ENCODE results near the gene CLDN24. TPM values are rescaled to one million over a fixed set of nuclear protein-coding genes. Genes with fewer than 3 reads are reported as not detected.

The CLDN24 gene
- total and polyA plus RNA-seq, 2 donors, result not detected

DNA sequence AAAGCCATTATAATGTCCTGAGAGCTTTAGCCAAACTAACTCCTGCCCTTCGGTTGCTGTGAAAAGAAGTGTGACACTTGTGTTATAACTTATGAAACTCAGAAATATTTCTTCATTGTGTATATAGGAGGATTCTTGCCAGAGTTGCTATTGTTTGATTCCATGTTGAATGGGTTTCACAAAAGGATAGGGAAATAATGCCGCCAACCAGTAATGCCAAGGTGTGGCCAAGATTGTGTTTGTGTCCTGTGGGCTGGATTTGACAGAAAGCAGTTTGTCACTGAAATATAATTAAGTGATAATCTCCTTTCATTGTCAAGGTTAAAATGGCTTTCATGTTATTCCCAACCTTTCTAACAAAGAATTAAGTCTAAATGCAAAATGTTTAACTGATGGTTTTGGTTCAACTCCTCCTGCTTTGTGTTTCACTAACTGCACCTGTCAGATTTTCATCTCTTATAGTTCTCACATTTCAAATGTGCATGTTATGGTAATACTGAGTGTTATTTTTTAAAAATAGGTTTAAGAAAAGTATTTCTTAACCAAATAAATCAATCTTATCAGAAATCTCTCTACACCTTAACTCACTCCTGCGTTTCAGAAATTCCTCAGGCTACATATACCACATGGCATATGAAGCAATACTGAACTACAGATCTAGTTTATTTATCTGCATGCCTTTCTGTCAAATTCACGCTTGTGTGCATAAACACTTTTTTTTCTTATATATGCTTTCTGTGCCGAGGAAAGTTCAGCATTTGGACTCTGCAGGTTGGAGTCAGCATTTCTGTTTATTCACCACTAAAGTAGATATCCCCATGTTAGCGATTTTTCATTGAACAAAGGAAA lies 1.8 kb downstream of the CLDN24 start, which contains the start of gene CLDN22:
TSS of gene CLDN22 (minus strand) at position 66 of the 849 bp plus-strand sequence. CDS start at position 8, 58 bp downstream.
- H3K9me3 ChIP-seq (ENCODE audit: control insufficient read depth in 2 of 2, insufficient read depth in 1 of 2, low read length in 1 of 2), result no peaks in the 10 kb centered on the region
- H3K27ac ChIP-seq (ENCODE audit: low read depth in 1 of 2, low read length in 1 of 2), result no peak within 1 kb of the TSS
- 93% methylated on average over 6 of the region's 6 CpGs for WGBS
- DNase-seq (ENCODE audit: low read depth in 6 of 9, low spot score in 9 of 9), result no peak
- no peaks in the 10 kb centered on the region for H3K36me3 ChIP-seq (ENCODE audit: control insufficient read depth in 2 of 2, insufficient read depth in 2 of 2, low read length in 1 of 2)
- no peaks in the 10 kb centered on the region for H3K4me1 ChIP-seq (ENCODE audit: control insufficient read depth in 2 of 2, insufficient read depth in 2 of 2, low read length in 2 of 2)
- no peaks in the 10 kb centered on the region for H3K27me3 ChIP-seq (ENCODE audit: control insufficient read depth in 2 of 2, insufficient read depth in 1 of 2, low read length in 1 of 2)
- H3K4me3 ChIP-seq (ENCODE audit: low read length in 2 of 2), result no peak within 1 kb of the TSS

DNA sequence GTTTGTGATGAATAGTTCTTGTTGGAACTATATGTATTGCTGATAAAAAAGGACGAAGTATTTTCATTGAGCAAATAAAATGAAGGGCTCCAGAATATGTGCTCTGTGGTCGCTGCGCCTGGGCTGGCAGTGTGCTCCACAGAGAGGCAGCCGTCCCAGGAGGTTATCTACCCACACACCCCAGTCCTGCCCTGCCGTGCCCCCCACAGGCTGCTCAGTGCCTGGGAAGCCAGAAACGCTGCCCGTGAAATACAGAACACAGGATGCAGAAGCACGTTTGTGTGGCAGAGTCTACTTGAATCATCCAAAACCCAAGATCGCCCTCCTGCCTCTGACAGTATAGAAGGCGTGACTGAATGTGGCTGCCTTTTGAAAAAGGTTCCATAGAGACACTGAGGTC lies 3.6 kb downstream of the CLDN24 start:
- no peak for DNase-seq (ENCODE audit: low read depth in 6 of 9, low spot score in 9 of 9)
- H3K36me3 ChIP-seq (ENCODE audit: control insufficient read depth in 2 of 2, insufficient read depth in 2 of 2, low read length in 1 of 2), result no peaks in the 10 kb centered on the region
- H3K27ac ChIP-seq (ENCODE audit: low read depth in 1 of 2, low read length in 1 of 2), result no peak overlapping the region
- H3K4me3 ChIP-seq (ENCODE audit: low read length in 2 of 2), result no peak overlapping the region
- no peaks in the 10 kb centered on the region for H3K9me3 ChIP-seq (ENCODE audit: control insufficient read depth in 2 of 2, insufficient read depth in 1 of 2, low read length in 1 of 2)
- no peaks in the 10 kb centered on the region for H3K4me1 ChIP-seq (ENCODE audit: control insufficient read depth in 2 of 2, insufficient read depth in 2 of 2, low read length in 2 of 2)
- WGBS, result 95% methylated on average over 10 of the region's 10 CpGs
- H3K27me3 ChIP-seq (ENCODE audit: control insufficient read depth in 2 of 2, insufficient read depth in 1 of 2, low read length in 1 of 2), result no peaks in the 10 kb centered on the region

DNA sequence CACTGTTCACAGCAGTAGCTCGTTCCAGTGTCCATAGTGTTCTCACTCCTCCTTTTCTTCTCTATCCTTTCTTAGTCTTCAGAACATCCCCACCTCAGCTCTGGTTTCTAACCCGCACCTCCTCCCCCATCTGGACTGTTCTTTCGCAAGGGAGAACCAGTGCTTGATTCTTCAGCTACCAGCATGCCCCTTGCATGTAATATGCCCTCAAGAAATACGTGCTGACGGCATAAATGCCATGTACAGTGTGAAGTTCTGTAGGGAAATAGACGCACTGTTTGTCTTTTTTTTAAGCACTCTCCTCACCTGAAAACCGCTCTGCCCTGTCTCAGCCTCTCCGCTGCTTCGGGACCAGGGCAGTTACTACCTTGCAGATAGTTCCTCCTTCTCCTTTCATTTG lies 7.4 kb downstream of the CLDN24 start:
- H3K36me3 ChIP-seq (ENCODE audit: control insufficient read depth in 2 of 2, insufficient read depth in 2 of 2, low read length in 1 of 2), result no peaks in the 10 kb centered on the region
- 89% methylated on average over 9 of the region's 9 CpGs for WGBS

DNA sequence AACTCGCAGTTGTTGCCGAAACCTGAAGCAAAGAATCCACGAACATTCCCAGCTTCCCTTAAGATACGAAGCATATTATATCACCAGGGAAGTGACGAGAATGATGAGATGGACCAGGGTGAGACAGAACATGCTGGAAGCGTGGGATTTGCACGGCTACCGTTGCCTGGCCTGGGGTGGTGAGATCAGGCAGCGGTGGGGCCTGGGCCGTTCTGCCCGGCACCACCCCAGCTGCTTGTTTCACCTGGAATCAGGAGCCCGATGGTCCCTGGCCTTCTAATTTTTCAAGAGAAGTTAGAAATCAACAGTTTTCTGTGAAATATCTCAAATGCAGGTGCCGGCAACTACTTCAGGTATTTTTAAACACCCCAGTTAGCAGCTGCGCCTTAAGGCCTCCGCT lies 7.9 kb downstream of the CLDN24 start:
- 97% methylated on average over 15 of the region's 15 CpGs for WGBS
- Histone ChIP-seq H3K27ac (ENCODE audit: low read depth in 1 of 2, low read length in 1 of 2) (no peak overlapping the region), H3K4me1 (ENCODE audit: control insufficient read depth in 2 of 2, insufficient read depth in 2 of 2, low read length in 2 of 2) (no peaks in the 10 kb centered on the region), H3K27me3 (ENCODE audit: control insufficient read depth in 2 of 2, insufficient read depth in 1 of 2, low read length in 1 of 2) (no peaks in the 10 kb centered on the region), H3K36me3 (ENCODE audit: control insufficient read depth in 2 of 2, insufficient read depth in 2 of 2, low read length in 1 of 2) (no peaks in the 10 kb centered on the region), H3K9me3 (ENCODE audit: control insufficient read depth in 2 of 2, insufficient read depth in 1 of 2, low read length in 1 of 2) (no peaks in the 10 kb centered on the region), H3K4me3 (ENCODE audit: low read length in 2 of 2) (no peak overlapping the region)
- DNase-seq (ENCODE audit: low read depth in 6 of 9, low spot score in 9 of 9), result no peak

More for the DNA sequence above, 7.4 kb downstream of the CLDN24 start:
- Histone ChIP-seq H3K9me3 (ENCODE audit: control insufficient read depth in 2 of 2, insufficient read depth in 1 of 2, low read length in 1 of 2) (no peaks in the 10 kb centered on the region), H3K27ac (ENCODE audit: low read depth in 1 of 2, low read length in 1 of 2) (no peak overlapping the region), H3K27me3 (ENCODE audit: control insufficient read depth in 2 of 2, insufficient read depth in 1 of 2, low read length in 1 of 2) (no peaks in the 10 kb centered on the region), H3K4me3 (ENCODE audit: low read length in 2 of 2) (no peak overlapping the region), H3K4me1 (ENCODE audit: control insufficient read depth in 2 of 2, insufficient read depth in 2 of 2, low read length in 2 of 2) (no peaks in the 10 kb centered on the region)
- no peak for DNase-seq (ENCODE audit: low read depth in 6 of 9, low spot score in 9 of 9)

DNA sequence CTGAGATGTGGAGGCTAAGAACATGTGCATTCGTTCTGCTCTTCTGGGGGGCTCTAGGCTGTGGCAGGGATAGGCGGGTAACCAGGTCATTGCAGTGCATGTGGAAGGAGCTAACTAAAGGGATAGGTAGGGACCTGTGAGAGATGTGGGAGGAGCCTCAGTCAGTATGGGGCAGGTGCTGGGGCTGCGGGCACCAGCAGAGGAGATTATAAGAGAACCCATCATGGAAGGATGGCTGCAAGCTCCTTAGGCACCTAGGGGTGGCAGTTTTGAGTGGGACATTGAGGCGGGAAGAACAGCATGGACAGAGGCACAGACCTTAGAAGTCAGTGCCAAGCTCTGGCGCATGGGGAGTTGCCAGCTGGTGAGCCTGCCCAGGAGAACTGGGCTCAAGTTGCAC lies 9.4 kb downstream of the CLDN24 start:
- Histone ChIP-seq H3K36me3 (ENCODE audit: control insufficient read depth in 2 of 2, insufficient read depth in 2 of 2, low read length in 1 of 2) (no peaks in the 10 kb centered on the region), H3K4me3 (ENCODE audit: low read length in 2 of 2) (no peak overlapping the region), H3K4me1 (ENCODE audit: control insufficient read depth in 2 of 2, insufficient read depth in 2 of 2, low read length in 2 of 2) (no peaks in the 10 kb centered on the region), H3K9me3 (ENCODE audit: control insufficient read depth in 2 of 2, insufficient read depth in 1 of 2, low read length in 1 of 2) (no peaks in the 10 kb centered on the region), H3K27me3 (ENCODE audit: control insufficient read depth in 2 of 2, insufficient read depth in 1 of 2, low read length in 1 of 2) (no peaks in the 10 kb centered on the region), H3K27ac (ENCODE audit: low read depth in 1 of 2, low read length in 1 of 2) (no peak overlapping the region)
- no peak for DNase-seq (ENCODE audit: low read depth in 6 of 9, low spot score in 9 of 9)
- 94% methylated on average over 5 of the region's 5 CpGs for whole genome bisulfite sequencing

DNA sequence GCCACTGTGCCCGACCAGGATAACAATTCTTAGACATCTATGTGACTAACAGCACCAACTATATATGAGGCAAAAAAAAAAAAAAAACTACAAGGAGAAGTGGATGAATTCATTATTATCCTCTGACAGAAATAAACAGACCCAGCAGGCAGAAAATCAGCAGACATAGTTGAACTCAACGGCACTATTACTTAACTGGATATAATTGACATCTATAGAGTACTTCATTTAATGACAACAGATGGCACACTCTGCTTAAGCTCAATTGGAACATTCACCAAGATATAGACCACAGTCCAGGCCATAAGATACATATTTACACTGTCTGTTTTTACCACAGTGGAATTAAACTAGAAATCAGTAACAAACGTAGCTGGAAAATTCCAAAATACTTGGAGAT lies 15.4 kb downstream of the CLDN24 start:
- 96% methylated on average over 3 of the region's 3 CpGs for WGBS
- DNase-seq (ENCODE audit: low read depth in 6 of 9, low spot score in 9 of 9), result no peak
- Histone ChIP-seq H3K4me3 (ENCODE audit: low read length in 2 of 2) (no peak overlapping the region), H3K36me3 (ENCODE audit: control insufficient read depth in 2 of 2, insufficient read depth in 2 of 2, low read length in 1 of 2) (no peaks in the 10 kb centered on the region), H3K9me3 (ENCODE audit: control insufficient read depth in 2 of 2, insufficient read depth in 1 of 2, low read length in 1 of 2) (no peaks in the 10 kb centered on the region), H3K4me1 (ENCODE audit: control insufficient read depth in 2 of 2, insufficient read depth in 2 of 2, low read length in 2 of 2) (no peaks in the 10 kb centered on the region), H3K27me3 (ENCODE audit: control insufficient read depth in 2 of 2, insufficient read depth in 1 of 2, low read length in 1 of 2) (no peaks in the 10 kb centered on the region), H3K27ac (ENCODE audit: low read depth in 1 of 2, low read length in 1 of 2) (no peak overlapping the region)

DNA sequence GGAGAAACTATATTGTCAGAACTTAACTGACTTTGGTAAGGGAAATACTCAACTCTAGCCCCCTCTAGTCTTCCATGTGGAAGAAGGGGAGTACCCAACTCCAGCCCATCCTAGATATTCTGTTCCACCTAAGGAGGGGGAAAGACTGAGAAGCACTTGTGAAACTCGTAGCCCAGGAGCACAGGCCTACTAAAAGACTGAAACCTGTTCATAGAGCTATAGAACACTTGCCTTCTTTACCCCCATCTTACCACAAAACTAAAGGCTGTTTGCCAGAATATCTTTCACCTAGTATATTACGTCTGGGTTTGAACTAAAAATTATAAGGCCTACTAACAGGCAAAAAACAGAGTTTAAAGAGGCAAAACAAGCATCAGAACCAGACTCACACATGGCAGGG lies 17.7 kb downstream of the CLDN24 start:
- no peaks in the 10 kb centered on the region for H3K9me3 ChIP-seq (ENCODE audit: control insufficient read depth in 2 of 2, insufficient read depth in 1 of 2, low read length in 1 of 2)
- no peaks in the 10 kb centered on the region for H3K36me3 ChIP-seq (ENCODE audit: control insufficient read depth in 2 of 2, insufficient read depth in 2 of 2, low read length in 1 of 2)
- H3K4me3 ChIP-seq (ENCODE audit: low read length in 2 of 2), result no peak overlapping the region
- no peaks in the 10 kb centered on the region for H3K4me1 ChIP-seq (ENCODE audit: control insufficient read depth in 2 of 2, insufficient read depth in 2 of 2, low read length in 2 of 2)
- H3K27ac ChIP-seq (ENCODE audit: low read depth in 1 of 2, low read length in 1 of 2), result no peak overlapping the region
- WGBS, result 88% methylated on average over 2 of the region's 2 CpGs
- no peak for DNase-seq (ENCODE audit: low read depth in 6 of 9, low spot score in 9 of 9)
- H3K27me3 ChIP-seq (ENCODE audit: control insufficient read depth in 2 of 2, insufficient read depth in 1 of 2, low read length in 1 of 2), result no peaks in the 10 kb centered on the region

DNA sequence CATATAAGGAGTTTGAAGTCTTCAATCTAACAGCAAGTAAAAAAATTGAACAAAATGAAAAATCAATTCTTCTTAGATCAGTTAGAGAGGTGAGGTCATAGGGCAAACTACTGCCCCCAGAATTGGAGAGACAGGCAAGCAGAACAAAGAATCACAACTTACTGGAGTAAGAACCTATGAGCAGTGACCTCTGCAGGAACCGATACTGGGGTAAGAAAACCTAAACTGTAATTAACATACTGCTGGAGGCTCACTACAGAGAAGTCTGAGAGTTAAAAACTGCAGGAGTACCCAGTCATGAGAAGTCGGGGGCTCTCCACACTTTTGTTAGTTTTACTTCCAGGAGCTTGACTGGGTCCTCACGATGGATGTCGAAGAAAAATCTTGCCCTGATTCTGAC lies 18.2 kb downstream of the CLDN24 start:
- no peaks in the 10 kb centered on the region for H3K27me3 ChIP-seq (ENCODE audit: control insufficient read depth in 2 of 2, insufficient read depth in 1 of 2, low read length in 1 of 2)
- H3K27ac ChIP-seq (ENCODE audit: low read depth in 1 of 2, low read length in 1 of 2), result no peak overlapping the region
- no peaks in the 10 kb centered on the region for H3K9me3 ChIP-seq (ENCODE audit: control insufficient read depth in 2 of 2, insufficient read depth in 1 of 2, low read length in 1 of 2)
- H3K4me3 ChIP-seq (ENCODE audit: low read length in 2 of 2), result no peak overlapping the region
- no peak for DNase-seq (ENCODE audit: low read depth in 6 of 9, low spot score in 9 of 9)
- H3K4me1 ChIP-seq (ENCODE audit: control insufficient read depth in 2 of 2, insufficient read depth in 2 of 2, low read length in 2 of 2), result no peaks in the 10 kb centered on the region
- WGBS, result 96% methylated on average over 4 of the region's 4 CpGs
- no peaks in the 10 kb centered on the region for H3K36me3 ChIP-seq (ENCODE audit: control insufficient read depth in 2 of 2, insufficient read depth in 2 of 2, low read length in 1 of 2)

DNA sequence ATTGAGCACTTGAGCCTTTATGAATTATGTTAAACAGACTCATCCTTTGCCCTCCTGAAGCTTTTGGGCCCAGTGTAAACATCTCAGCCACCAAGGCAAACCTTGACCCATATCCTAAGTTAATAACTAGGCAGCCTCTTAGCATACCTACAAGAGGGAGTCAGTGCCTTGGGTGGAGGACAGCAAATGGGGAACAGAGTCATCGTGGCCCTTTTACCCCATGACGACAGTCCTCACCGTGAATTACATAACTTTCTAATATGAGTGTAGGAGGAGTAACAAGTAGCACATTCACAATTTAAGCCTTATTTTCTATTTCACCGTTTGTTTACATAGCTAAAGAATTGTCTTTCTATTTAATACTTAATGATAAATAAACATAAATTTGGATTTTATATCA lies 18.9 kb downstream of the CLDN24 start:
- no peaks in the 10 kb centered on the region for H3K27me3 ChIP-seq (ENCODE audit: control insufficient read depth in 2 of 2, insufficient read depth in 1 of 2, low read length in 1 of 2)
- no peak overlapping the region for H3K27ac ChIP-seq (ENCODE audit: low read depth in 1 of 2, low read length in 1 of 2)
- H3K9me3 ChIP-seq (ENCODE audit: control insufficient read depth in 2 of 2, insufficient read depth in 1 of 2, low read length in 1 of 2), result no peaks in the 10 kb centered on the region
- no peak overlapping the region for H3K4me3 ChIP-seq (ENCODE audit: low read length in 2 of 2)
- no peak for DNase-seq (ENCODE audit: low read depth in 6 of 9, low spot score in 9 of 9)
- H3K4me1 ChIP-seq (ENCODE audit: control insufficient read depth in 2 of 2, insufficient read depth in 2 of 2, low read length in 2 of 2), result no peaks in the 10 kb centered on the region
- no peaks in the 10 kb centered on the region for H3K36me3 ChIP-seq (ENCODE audit: control insufficient read depth in 2 of 2, insufficient read depth in 2 of 2, low read length in 1 of 2)
- WGBS, result 97% methylated on average over 4 of the region's 4 CpGs

Measured in thymus (tissue), 11 donors.